BJ (cell line): ENCODE results near the gene LRRC42. TPM values are rescaled to one million over a fixed set of nuclear protein-coding genes. Genes with fewer than 3 reads are reported as not detected.

Source experiments
- CTCF ChIA-PET: fragments of 350-600 bp; formaldehyde crosslinking; extraction: SDS; loops from one replicate; lab custom pipeline; 2021; ENCODE audit warnings: antibody characterized with exemption, inconsistent platforms; lab: Yijun Ruan, JAX
- POLR2A ChIA-PET: fragments of 300-600 bp; sonication (Branson Sonifier 250); formaldehyde crosslinking; extraction: SDS; loops from one replicate; lab custom pipeline; 2021; ENCODE audit warnings: antibody characterized with exemption; lab: Charles Lee
- DNase-seq: peaks from one replicate; pipeline ENCODE4 v3.0.0-alpha.2; 2011; ENCODE audit warnings: low read depth
- H3K27me3 ChIP-seq: 2 replicates; pipeline ENCODE4 v1.6.0; 2011; ENCODE audit warnings: low read length; ENCODE audit not compliant: control insufficient read depth, insufficient read depth
- H3K36me3 ChIP-seq: 2 replicates; pipeline ENCODE4 v1.5.1; 2011; ENCODE audit warnings: low read length; ENCODE audit not compliant: control insufficient read depth, insufficient read depth
- H3K4me3 ChIP-seq: 2 replicates; pipeline ENCODE4 v1.5.1; 2011; ENCODE audit warnings: low read depth, mild to moderate bottlenecking, control low read depth, low read length
- CTCF ChIP-seq: IDR thresholded peaks from 2 replicates; pipeline ENCODE4 v1.5.1; 2011; ENCODE audit warnings: low read depth, mild to moderate bottlenecking, control low read depth, inconsistent platforms, low read length, moderate library complexity; ENCODE audit not compliant: insufficient read depth
- polyA plus RNA-seq: library from polyadenylated mRNA; depleted of rRNA; stranded (reverse); fragments of >200 nt; gene quantifications from 2 replicates; pipeline ENCODE4 v1.2.3, GENCODE V29; 2011

The LRRC42 gene
- polyA plus RNA-seq, 1 experiment = 52.9 TPM

GRCh38 chr1:53929246-53929960 is 16.7 kb upstream of the LRRC42 start:
- DNase-seq = no peak
- CTCF ChIA-PET = interaction anchor here (0.6 to 0.9 kb wide), 3 partner anchors 10 to 437 kb away, joined by 3 to 5 read pairs (median 3); no protein-coding TSS in a partner anchor
- Histone ChIP-seq H3K4me3 (no peak overlapping the region), H3K36me3 (peaks cover 6% of the 10 kb centered on the region; the same call in 1 of the 2 replicates), H3K27me3 (no peaks in the 10 kb centered on the region)
- no peak for TF ChIP-seq CTCF
- POLR2A ChIA-PET = no interaction called here

- POLR2A ChIA-PET = no interaction called here
- no peak for TF ChIP-seq CTCF
- peaks cover 7% of the 10 kb centered on the region; the same call in 1 of the 2 replicates for H3K36me3 ChIP-seq
- no peak overlapping the region for H3K4me3 ChIP-seq
- DNase-seq = no peak
- CTCF ChIA-PET = interaction anchor here (1.3 kb wide), 1 partner anchor 14 kb away, joined by 4 read pairs; the partner anchor contains the start of gene IFT25
- H3K27me3 ChIP-seq = no peaks in the 10 kb centered on the region
These were observed 15.2 kb upstream of the LRRC42 start for GRCh38 chr1:53930932-53931331.

GRCh38 chr1:53931523-53931922 is 14.6 kb upstream of the LRRC42 start:
- ChIA-PET CTCF (interaction anchor here (1.3 kb wide), 1 partner anchor 14 kb away, joined by 4 read pairs; the partner anchor contains the start of gene IFT25), POLR2A (no interaction called here)
- Histone ChIP-seq H3K36me3 (peaks cover 7% of the 10 kb centered on the region; the same call in 1 of the 2 replicates), H3K27me3 (no peaks in the 10 kb centered on the region), H3K4me3 (no peak overlapping the region)
- no peak for DNase-seq
- no peak for TF ChIP-seq CTCF

- no peak for DNase-seq
- H3K4me3 ChIP-seq = no peak overlapping the region
- CTCF ChIA-PET = interaction anchor here (1.0 kb wide), 1 partner anchor 10 kb away, joined by 4 read pairs; no protein-coding TSS in a partner anchor
- H3K27me3 ChIP-seq = no peaks in the 10 kb centered on the region
- POLR2A ChIA-PET = interaction anchor here (0.6 kb wide), 1 partner anchor 25 kb away, joined by 3 read pairs; no protein-coding TSS in a partner anchor
- peaks cover 1% of the 10 kb centered on the region; the same call in 1 of the 2 replicates for H3K36me3 ChIP-seq
- TF ChIP-seq CTCF = no peak
These were observed 11.9 kb upstream of the LRRC42 start for GRCh38 chr1:53934170-53934765.

GRCh38 chr1:53936430-53936829 is 9.7 kb upstream of the LRRC42 start:
- CTCF ChIA-PET = no interaction called here
- Histone ChIP-seq H3K36me3 (peaks cover 1% of the 10 kb centered on the region; the same call in 1 of the 2 replicates), H3K27me3 (no peaks in the 10 kb centered on the region), H3K4me3 (no peak overlapping the region)
- DNase-seq = no peak
- TF ChIP-seq CTCF = no peak
- POLR2A ChIA-PET = no interaction called here
